Right ventricle myocardium inferior (tissue), 1 donor: ENCODE data around the gene AGPS. TPM values are rescaled to one million over a fixed set of nuclear protein-coding genes. Genes with fewer than 3 reads are reported as not detected.

Experiments
- ATAC-seq: fragments of 200-7000 bp; cut with Tn5 transposase; one replicate; pipeline ENCODE4 v1.9.1; 2020; ENCODE audit warnings: mild to moderate bottlenecking, moderate library complexity
- DNase-seq: peaks from one replicate; pipeline ENCODE4 v3.0.0; 2021; ENCODE audit errors: missing footprints
- intact Hi-C: fragments of 100-400 bp; cut with DNase I; formaldehyde crosslinking; loops from one replicate; pipeline ENCODE4 v1.11.0; 2022
- total RNA-seq: library from RNA; stranded (reverse); fragmentation: NEBNext Ultra II Directional; extraction: Animal tissue kit (Norgen Biotek cat#: 25700); gene quantifications from one replicate; pipeline ENCODE4 v1.2.1, GENCODE V29; 2021
- donor health status: DM: no; HTN: yes; CAD: no; lungs with severe emphysema.

The AGPS gene
- total RNA-seq, 1 donor from 2014 or later = 32.3 TPM

DNA sequence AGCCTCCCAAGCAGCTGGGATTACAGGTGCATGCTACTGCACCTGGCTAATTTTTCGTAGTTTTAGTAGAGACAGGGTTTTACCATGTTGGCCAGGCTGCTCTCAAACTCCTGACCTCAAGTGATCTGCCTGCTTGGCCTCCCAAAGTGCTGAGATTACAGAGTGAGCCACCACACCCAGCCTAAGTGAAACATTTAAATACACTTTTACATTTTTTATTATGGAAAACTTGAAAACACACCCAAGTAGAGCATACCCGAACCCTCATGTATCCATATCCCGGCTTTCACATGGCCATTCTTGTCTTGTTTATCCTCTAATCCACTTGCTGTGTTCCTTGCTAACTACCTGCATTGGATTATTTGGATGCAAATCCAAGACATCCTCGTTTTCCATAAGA is 13.2 kb upstream of the AGPS start:
- intact Hi-C loops = no loop called here
- no peak for ATAC-seq
- DNase-seq = no peak

DNA sequence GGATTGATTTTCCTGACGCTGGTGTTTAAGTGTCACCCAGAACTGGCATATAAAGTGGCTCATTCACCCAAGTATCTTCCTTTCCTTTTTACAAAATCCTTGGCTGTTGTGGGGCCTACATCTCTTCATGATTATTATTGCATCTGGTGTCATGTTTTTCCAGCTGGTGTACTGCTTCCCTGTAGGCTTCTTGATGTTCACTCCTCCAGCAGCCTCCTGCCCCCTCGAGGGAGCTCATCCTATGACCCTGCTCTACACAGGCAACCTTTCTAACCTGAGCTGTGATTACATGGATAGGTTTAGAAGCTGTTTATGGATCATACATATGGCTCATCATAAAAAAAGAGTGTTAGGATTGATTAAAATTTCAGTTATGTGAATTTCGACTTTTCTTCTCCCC is 12.4 kb upstream of the AGPS start:
- no peak for ATAC-seq
- intact Hi-C loops = no loop called here
- DNase-seq = no peak

DNA sequence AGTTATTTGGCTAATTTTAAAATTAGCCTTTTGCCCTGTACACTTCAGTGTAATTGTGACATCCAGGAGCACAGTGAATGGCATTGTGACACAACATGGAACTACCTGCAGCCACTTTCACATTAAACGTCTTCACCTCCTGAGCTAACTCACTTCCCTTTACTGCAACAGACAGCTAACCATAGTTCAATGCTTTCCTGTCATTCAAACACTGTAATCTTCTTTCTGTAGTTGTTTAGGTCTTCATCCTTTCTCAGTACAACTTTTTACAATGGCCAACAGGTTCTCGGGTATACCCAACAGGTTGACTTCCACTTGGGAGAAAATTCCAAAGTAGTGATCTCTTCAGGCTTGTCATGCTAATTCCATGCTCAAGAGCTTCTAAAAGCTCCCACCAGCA is 8.6 kb upstream of the AGPS start:
- DNase-seq (no peak), ATAC-seq (no peak)
- intact Hi-C loops = no loop called here

DNA sequence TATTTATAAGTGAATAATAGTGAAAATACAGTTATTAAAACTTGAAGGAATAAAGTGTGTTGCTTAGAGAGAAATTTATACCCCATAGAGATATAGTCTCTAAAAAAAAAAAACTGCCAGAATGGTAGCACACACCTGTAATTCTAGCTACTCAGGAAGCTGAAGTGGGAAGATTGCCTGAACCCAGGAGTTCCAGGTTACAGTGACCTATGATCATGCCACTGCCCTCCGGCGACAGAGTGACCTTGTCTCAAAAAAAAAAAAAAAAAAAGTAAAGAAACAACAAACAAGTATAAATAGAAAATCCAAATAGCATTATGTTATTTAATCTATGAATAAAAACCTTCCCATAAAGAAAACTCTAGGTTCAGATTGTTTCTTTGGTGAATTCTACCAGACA is 7.4 kb upstream of the AGPS start:
- DNase-seq (no peak), ATAC-seq (no peak)
- intact Hi-C loops = no loop called here

DNA sequence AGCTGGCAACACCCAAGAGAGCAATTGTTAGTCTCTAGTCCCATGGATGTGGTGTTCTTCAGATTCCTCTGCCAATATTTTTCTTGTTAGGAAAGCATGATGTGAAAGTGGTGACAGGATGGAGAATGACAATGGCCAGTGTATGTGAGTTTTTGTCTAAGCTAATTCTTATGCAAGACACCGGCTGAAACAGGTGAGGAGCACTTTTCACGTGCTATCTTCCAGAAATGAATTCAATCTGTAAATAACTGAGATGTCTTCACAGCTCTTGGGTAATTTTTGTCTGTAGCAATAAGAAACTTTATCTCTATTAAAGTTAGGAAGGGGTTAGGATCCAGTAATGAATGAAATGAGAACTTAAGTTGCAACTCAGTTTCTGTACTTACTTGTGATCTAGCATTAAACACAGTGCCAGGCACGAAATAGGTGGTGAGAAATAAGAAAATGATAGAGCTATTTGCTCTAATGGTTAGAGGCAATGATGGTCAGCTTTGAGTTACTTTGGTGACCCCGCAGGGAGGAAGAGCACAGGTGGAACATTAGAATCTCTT is 676 bp upstream of the AGPS start:
- ATAC-seq = no peak
- DNase-seq = no peak
- intact Hi-C loops = loop anchor here (10.0 kb wide), 1 partner anchor 127 kb away; the partner anchor contains the start of gene NFE2L2

DNA sequence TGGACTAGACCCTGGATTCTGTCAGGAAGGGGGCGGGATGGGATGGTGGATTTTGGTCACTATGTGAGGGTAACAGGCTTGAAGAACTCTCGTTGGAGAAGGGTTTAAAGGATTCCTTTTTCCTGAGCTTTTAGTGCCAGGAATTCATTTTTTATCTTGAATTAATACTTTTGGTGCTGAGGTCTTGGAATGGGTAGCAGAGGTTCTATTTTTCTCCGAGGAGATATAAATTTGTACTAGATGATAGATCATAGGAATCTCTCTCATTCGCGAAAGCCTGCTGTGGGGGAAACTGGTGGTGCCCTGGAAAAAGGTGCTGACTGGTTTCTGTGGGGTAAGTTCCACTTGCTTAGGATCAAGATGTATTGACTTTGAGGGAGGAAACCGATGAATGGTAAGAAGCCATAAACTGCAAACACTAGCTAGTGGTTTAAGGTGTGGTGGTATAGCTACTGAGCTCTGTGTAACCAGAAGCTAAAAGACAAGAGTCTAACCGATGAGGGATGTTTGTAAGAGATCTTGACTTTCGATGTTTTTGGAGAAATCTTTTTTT is 706 bp downstream of the AGPS start:
- no peak for DNase-seq
- no peak for ATAC-seq
- intact Hi-C loops = loop anchor here (10.0 kb wide), 1 partner anchor 128 kb away; the partner anchor contains the start of gene NFE2L2

DNA sequence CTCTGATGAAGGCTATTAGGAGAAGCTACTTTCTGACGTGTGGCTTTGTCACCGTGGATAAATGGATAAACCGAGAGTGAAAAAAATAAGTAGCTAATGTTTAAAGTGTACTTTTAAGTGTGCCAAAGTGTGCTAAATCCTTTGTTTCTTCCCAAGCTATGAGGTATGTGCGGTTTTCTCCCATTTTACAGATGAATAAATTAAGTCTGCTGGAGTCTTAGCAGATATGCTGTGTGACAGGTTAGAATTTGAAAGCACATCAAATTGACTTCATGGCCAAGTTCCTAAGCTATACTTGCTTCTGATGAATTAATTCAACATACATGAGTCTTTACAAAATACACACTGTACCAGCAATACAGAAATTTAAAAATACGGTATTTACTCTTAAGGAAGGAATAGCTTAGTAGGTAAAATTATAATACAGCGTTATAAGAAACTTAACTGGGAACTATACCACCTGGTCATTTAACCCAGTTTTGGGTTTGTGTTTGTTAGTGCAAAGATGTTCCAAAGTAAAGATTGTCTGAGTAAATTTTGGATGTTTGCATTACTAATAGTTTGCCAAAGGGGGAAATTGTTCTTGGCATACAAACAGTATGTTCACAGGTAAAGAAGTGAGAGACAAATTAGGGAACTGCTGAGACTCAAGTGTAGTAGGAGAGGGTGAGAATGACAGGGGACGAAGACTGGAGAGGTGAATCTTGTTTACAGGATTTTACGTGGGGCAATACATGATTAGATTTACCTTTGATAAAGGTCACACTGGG is 1.4 kb downstream of the AGPS start:
- intact Hi-C loops = loop anchor here (10.0 kb wide), 1 partner anchor 129 kb away; the partner anchor contains the start of gene NFE2L2
- no peak for DNase-seq
- ATAC-seq = no peak

DNA sequence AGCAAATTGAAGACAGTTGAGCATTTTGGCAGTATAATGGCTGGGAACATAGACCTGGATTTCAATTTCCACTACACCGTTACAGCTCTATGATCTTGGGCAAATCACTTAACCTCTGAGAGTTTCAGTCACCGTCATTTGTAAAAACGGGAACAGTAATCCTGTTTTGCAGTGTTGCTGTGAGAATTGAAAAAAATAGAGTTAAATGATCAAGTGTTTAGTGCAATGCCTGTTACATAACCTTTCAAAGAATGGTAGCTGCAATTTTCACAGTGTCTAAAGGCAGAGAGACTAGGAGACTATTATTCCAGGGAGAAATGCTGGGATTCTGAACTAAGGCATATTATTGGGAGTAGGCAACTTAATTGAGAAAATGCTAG is 2.0 kb downstream of the AGPS start:
- intact Hi-C loops = loop anchor here (10.0 kb wide), 1 partner anchor 130 kb away; the partner anchor contains the start of gene NFE2L2
- no peak for ATAC-seq
- no peak for DNase-seq

DNA sequence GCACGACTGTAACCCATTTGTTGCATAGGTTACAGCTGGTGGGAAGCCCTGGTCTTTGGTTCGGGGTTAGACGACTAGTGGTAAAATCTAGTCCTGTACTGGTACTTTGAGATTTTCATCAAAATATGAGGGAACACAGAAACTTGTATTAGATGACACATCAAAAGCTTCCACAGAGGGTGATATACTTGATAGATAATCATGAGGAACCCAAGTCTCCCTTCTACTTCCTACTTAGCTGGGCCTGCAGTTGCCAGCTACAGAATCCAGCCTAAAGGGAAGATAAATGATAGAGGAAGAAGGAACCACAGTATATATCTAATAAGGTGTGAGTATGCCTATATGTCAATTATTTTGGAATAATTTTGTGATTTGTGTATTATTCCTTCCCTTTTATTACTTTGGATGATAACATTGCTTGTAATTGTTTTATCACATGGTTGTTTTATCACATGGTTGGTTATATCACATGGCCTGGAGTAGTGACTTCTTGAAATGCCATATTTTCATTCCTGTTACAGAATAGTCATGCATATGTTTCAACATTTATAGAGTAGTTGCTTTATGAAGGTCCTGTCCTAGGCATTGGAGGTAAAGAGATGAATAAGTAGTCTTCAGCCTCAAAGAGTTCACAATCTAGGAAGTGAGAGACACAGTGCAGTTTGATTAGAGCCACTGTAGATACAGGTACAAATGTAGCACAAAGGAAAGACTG is 2.9 kb downstream of the AGPS start:
- intact Hi-C loops = loop anchor here (10.0 kb wide), 1 partner anchor 131 kb away; the partner anchor contains the start of gene NFE2L2
- DNase-seq (no peak), ATAC-seq (no peak)

DNA sequence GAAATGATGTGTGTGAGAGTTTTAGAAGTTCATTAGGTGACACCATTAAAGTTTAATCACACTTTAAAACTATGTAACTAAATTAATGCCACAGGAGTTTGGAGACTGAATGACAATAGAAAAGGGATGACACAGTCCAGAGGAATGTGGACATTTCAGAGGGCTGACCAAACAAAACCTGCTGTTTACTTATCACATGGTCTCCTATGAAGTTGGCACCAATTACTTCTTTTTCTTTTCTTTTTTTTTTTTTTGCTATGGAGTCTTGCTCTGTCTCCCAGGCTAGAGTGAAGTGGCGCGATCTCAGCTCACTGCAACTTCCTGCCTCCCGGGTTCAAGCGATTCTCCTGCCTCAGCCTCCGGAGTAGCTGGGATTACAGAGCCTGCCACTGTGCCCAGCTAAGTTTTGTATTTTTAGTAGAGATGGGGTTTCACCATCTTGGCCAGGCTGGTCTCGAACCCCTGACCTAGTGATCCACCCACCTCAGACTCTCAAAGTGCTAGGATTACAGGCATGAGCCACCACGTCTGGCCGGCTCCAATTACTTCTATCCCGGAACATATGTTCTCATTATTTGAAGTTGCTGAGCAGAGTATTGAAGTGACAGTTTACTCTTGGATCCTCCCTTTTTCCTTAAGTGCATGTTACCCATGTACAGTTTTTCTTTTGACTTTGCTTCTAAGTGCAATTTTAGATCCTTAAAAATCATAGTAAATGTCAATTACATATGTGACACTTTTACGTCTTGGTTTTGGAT is 4.3 kb downstream of the AGPS start:
- no peak for ATAC-seq
- intact Hi-C loops = loop anchor here (10.0 kb wide), 1 partner anchor 132 kb away; the partner anchor contains the start of gene NFE2L2
- no peak for DNase-seq

DNA sequence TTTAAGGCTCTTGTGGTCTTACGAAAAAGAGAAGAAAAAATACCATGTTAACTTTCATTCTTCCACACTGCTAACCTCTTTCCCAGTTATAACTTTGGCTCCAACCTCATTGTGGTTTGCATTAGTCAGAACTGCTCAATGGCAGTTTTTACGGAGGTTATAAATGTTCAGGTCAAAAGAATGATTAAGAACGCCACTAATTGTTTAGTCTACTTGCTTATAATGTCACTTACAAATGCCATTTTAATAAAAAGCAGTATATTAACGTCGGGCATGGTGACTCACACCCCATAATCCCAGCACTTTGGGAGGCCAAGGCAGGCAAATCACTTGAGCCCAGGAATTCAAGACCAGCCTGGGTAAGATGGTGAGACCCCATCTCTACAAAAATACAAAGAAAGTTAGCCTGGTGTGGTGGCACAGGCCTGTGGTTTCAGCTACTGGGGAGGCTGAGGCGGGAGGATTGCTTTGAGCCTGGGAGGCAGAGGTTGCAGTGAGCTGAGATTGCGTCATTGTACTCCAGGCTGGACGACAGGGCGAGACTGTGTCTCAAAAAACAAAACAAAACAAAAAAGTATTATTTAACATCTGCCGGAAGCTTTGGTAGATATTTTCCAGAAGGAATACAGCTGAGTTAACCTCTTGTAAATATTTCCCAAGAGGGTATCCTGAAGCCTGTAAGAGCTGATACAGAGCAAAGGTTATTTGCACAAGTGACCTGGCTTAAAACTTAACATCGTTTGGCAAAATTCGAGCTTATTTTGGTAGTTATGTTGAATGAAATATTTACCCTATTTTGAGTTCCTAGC is 5.1 kb downstream of the AGPS start:
- no peak for DNase-seq
- intact Hi-C loops = loop anchor here (10.0 kb wide), 1 partner anchor 133 kb away; the partner anchor contains the start of gene NFE2L2

DNA sequence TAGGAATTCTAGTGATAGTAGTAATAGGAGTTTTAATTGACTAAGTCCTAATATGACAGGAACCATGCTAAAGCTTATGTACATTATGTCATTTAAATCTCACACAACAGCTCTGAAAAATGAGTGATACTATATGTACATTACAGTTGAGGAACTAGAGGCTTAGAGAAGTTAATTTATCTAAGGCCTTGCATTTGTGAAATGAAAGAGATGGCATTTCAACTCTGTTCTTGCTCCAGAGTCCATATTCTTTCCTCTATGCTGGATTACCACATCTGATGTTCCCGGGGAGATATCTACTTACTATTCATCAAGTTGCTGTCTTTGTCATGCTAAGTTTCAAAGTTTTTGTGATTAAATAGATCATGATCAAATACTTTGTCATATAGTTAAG is 5.7 kb downstream of the AGPS start:
- intact Hi-C loops = loop anchor here (10.0 kb wide), 1 partner anchor 133 kb away; the partner anchor contains the start of gene NFE2L2
- no peak for ATAC-seq
- no peak for DNase-seq

More for the DNA sequence above, 5.1 kb downstream of the AGPS start:
- no peak for ATAC-seq

DNA sequence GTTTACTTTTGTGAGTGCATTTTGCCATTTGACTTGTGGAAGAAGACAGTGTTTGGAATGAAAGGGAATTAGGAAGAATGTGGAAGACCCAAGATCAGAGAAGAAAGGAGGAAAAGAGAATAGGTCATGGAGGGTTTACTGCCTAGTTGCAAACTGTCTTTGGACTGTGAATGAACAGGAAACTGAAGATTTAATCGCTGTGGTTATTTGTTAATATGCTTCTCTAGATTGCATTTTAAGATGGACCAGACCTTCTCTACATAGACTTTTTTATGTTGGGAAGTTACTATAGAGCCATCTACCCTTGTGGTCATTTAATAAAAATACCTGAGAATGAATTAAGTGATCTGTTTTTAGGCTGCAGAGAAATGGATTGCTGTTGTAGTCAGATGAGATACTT is 6.2 kb downstream of the AGPS start:
- DNase-seq (no peak), ATAC-seq (no peak)
- intact Hi-C loops = loop anchor here (10.0 kb wide), 1 partner anchor 134 kb away; the partner anchor contains the start of gene NFE2L2

DNA sequence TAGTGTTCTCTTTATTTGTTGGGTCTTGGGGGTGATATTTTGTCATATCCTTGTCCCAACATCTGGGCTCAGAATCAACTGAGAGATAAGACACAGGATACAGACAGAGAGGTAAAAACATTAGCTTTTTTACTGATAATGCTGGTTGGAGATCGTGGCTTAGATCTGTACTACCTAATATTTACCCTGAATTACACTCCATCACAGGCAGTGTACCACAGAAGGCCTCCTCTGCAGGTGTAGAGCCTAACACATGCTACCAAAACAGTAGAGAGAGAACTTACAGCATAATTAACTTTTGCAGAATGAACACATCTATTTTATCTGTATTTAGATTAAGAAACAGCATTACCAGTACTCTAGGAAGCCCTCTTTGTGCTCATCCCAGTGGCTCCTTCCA is 6.8 kb downstream of the AGPS start:
- no peak for ATAC-seq
- intact Hi-C loops = loop anchor here (10.0 kb wide), 1 partner anchor 135 kb away; the partner anchor contains the start of gene NFE2L2
- no peak for DNase-seq

DNA sequence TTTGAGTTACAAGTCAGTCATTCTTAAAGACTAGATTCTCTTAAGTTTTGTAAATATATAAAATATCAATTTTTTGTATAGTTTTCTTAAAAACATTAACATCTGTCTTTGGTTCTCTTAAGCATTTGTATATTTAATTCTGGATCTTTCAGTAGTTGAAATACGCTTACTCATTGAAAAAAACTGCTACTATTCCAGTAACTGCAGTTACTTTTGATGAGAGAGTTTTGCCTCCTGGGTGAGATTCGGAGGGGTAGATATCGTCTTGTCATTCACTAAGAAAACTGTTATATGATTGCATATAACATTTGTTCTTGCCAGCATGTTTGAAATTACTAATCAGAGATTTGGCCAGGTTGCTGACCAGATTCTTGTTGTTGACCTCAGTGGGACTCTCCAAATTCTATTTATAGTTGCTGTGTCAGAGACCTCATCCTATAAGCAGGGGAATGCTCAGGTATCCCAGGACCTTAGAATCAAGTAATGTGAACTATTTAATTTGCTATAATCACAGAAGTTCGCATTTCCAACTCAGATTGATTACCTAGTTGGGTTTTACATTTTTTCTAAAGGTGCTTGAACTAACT is 7.9 kb downstream of the AGPS start:
- intact Hi-C loops = loop anchor here (10.0 kb wide), 1 partner anchor 54 kb away; no protein-coding TSS in a partner anchor
- ATAC-seq (peak; percentile 37), DNase-seq (no peak)

DNA sequence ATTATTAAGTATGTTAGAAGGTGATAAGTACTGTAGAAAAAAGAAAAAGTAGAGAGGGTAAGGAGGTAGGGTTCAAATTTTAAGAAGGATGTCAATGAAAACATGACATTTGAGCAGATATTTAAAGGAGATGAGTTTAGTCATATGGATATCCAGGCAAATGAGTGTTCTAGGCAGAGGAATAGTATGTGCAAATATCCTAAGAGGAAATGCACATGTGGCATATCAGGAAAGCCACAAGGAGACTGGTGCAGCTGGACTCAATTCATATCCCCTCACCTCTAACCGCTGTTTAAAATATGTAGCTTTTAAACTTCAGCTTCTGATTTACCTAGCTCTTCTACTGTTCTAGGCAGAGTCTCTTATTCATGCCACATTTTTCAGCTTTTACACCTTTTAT is 9.5 kb downstream of the AGPS start:
- ATAC-seq = no peak
- no peak for DNase-seq
- intact Hi-C loops = loop anchor here (10.0 kb wide), 1 partner anchor 53 kb away; no protein-coding TSS in a partner anchor

DNA sequence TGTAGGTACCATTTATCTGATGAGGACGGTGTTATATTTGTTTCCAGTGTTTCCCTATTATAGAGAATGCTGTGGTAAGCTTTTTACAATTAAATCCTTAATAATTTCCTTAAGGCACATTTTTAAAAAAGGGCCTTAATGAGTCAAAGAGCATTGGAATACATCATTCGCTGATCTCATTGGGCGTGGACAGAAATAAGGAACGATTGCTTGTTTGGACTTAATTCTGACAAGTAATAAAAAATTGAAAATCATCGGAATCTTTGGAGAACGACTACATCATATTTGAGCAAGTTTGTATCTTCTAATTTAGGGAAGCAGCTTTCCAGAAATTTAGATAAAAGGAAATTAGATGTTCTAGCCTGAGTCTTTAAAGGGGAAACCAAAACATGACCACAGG is 11.3 kb downstream of the AGPS start:
- ATAC-seq (no peak), DNase-seq (no peak)
- intact Hi-C loops = loop anchor here (10.0 kb wide), 1 partner anchor 51 kb away; no protein-coding TSS in a partner anchor
